Peyer's patch (tissue), 4 donors: ENCODE measurements around the gene NEXMIF. TPM values are rescaled to one million over a fixed set of nuclear protein-coding genes. Genes with fewer than 3 reads are reported as not detected.
"Not testable (repeated sequence)": the region's sequence is repeated elsewhere in the genome, so short reads cannot be mapped to it uniquely, and the experiment has no call there.

Experiments used
- DNase-seq, 3 donors: peaks; one replicate each; pipeline ENCODE4 v3.0.0-alpha.2; 2017 to 2019
- H3K27ac ChIP-seq, 4 donors: fragments of 200-600 bp; sonication (generic); one replicate each; pipeline ENCODE4 v1.5.1; 2016 to 2019
- H3K27me3 ChIP-seq, 2 donors: fragments of 200-600 bp; sonication (generic); one replicate each; pipeline ENCODE4 v1.5.1; 2019
- H3K36me3 ChIP-seq, 3 donors: fragments of 200-600 bp; sonication (generic); one replicate each; pipeline ENCODE4 v1.5.1; 2016 to 2019
- H3K4me1 ChIP-seq, 4 donors: fragments of 200-600 bp; sonication (generic); one replicate each; pipeline ENCODE4 v1.5.1; 2016 to 2019
- H3K4me3 ChIP-seq, 4 donors: fragments of 200-600 bp; sonication (generic); 1 replicate in 3 of 4; 2 replicates in 1 of 4; pipeline ENCODE4 v1.5.1; 2016 to 2019; ENCODE audit warnings: mild to moderate bottlenecking in 1 of 4
- H3K9me3 ChIP-seq, 4 donors: fragments of 200-600 bp; sonication (generic); one replicate each; pipeline ENCODE4 v1.5.1; 2016 to 2019; ENCODE audit warnings: mild to moderate bottlenecking in 1 of 4
- POLR2A ChIP-seq, 2 donors: fragments of 450-650 bp; IDR thresholded peaks; one replicate each; pipeline ENCODE4 v1.5.1; 2017; ENCODE audit warnings: antibody characterized with exemption in 2 of 2, mild to moderate bottlenecking in 2 of 2, moderate library complexity in 2 of 2
- total RNA-seq, 4 donors: library from RNA; depleted of rRNA; stranded (reverse); fragments of >200 nt; gene quantifications; one replicate each; pipeline ENCODE4 v1.1.0, GENCODE V29; 2016
- TF ChIP-seq, protein P1 (sequence below), 6 experiments: fragments of 450-650 bp in 4 of 6; fragments of 200-600 bp in 2 of 6; sonication (generic) in 1 of 6; IDR thresholded peaks; one replicate each; pipeline ENCODE4 v1.5.1; 2017 to 2019; ENCODE audit warnings: antibody characterized with exemption in 6 of 6, mild to moderate bottlenecking in 3 of 6, moderate library complexity in 1 of 6

NEXMIF gene
- total RNA-seq, 4 donors from 2014 or later = 0.38 to 0.83 (median 0.40) TPM; not detected in 1

DNA sequence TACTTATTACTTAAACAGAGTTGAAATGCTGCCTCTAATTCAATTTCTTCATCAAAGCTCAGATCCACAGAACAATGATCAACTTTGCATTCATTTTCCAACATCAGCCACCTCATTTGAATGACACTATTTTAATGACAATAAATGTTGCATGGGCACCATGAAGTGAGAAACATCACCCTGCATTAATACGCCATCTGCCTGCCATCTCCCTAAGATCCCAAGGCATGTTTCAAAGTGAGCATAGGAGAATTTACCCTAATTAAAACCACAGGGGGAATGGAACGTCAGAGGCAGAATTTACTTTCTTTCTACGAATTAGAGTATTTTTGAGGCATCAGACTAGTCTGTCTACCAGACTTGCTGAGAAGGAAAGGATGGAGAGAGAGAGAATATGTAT, 32.7 kb downstream of the NEXMIF start:
- H3K27ac ChIP-seq = no peak overlapping the region
- no peak overlapping the region for H3K4me3 ChIP-seq
- no peak for TF ChIP-seq POLR2A (IDR thresholded peaks at IDR 0.05)
- TF ChIP-seq, protein P1, sequence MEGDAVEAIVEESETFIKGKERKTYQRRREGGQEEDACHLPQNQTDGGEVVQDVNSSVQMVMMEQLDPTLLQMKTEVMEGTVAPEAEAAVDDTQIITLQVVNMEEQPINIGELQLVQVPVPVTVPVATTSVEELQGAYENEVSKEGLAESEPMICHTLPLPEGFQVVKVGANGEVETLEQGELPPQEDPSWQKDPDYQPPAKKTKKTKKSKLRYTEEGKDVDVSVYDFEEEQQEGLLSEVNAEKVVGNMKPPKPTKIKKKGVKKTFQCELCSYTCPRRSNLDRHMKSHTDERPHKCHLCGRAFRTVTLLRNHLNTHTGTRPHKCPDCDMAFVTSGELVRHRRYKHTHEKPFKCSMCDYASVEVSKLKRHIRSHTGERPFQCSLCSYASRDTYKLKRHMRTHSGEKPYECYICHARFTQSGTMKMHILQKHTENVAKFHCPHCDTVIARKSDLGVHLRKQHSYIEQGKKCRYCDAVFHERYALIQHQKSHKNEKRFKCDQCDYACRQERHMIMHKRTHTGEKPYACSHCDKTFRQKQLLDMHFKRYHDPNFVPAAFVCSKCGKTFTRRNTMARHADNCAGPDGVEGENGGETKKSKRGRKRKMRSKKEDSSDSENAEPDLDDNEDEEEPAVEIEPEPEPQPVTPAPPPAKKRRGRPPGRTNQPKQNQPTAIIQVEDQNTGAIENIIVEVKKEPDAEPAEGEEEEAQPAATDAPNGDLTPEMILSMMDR (IDR thresholded peaks at IDR 0.05) = no peak
- no peak for DNase-seq
- H3K36me3 ChIP-seq = no peaks in the 10 kb centered on the region
- no peaks in the 10 kb centered on the region for H3K4me1 ChIP-seq
- no peaks in the 10 kb centered on the region for H3K27me3 ChIP-seq
- H3K9me3 ChIP-seq = no peaks in the 10 kb centered on the region

DNA sequence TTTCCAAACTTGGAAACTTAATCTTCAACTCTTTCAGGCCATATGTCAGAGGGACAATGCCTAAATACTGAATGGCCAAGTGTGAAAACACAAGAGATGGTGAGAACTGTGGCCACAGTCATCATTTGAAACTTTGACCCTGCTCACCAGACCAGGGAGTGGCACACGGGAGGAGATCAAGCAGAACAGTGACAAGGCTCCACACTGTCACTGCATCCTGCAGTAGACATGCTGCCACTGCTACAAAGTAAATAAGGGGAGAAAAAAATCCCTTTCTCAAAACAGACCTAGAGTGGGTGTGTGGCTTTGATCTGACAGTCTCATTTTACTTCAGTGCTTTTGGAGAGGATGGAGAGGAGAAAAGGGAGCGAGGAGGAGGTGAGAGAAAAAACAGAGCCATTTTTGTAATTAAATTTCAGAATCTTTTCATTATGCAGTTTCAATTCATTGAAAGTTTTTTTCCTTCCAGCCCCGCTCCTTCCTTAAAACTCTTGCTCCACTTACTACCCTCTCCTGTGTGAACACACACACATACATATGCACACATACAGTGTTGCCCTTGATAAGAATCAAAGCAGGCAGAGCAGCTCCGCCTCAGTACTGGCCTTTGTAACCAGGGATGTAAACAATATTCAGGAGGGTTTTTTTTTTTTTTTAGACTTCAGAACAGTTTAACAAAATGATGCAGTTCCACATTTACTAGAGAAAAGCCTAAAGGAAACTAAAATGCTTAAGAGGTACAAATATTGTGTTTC, 34.4 kb downstream of the NEXMIF start:
- no peak for DNase-seq
- H3K9me3 ChIP-seq = no peaks in the 10 kb centered on the region

DNA sequence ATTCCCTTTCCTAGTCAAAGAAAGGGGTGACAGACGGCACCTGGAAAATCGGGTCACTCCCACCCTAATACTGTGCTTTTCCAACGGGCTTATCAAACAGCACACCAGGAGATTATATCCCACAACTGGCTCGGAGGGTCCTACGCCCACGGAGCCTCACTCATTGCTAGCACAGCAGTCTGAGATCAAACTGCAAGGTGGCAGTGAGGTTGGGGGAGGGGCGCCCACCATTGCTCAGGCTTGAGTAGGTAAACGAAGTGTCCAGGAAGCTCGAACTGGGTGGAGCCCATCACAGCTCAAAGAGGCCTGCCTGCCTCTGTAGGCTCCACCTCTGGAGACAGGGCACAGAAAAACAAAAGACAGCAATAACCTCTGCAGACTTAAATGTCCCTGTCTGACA, 42.9 kb downstream of the NEXMIF start:
- not testable (repeated sequence) for DNase-seq

More for the DNA sequence above, 34.4 kb downstream of the NEXMIF start:
- Histone ChIP-seq H3K27me3 (no peaks in the 10 kb centered on the region), H3K4me1 (no peaks in the 10 kb centered on the region), H3K27ac (no peak overlapping the region), H3K4me3 (no peak overlapping the region), H3K36me3 (no peaks in the 10 kb centered on the region)
- TF ChIP-seq POLR2A (IDR thresholded peaks at IDR 0.05) = no peak
- TF ChIP-seq, protein P1 (IDR thresholded peaks at IDR 0.05) = no peak

DNA sequence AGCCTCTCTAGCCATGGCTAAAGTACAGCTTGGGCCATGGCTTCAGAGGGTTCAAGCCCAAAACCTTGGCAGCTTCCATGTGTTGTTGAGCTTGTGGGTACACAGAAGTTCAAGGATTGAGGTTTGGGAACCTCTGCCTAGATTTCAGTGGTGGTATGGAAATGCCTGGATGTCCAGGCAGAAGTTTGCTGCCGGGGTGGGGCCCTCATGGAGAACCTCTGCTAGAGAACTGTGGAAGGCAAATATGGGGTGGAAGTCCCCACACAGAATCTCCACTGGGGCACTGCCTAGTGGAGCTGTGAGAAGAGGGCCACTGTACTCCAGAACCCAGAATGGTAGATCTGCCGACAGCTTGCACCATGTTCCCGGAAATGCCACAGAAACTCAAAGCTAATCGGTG, 59.5 kb downstream of the NEXMIF start:
- Histone ChIP-seq H3K36me3 (no peaks in the 10 kb centered on the region), H3K4me3 (no peak overlapping the region), H3K27me3 (no peaks in the 10 kb centered on the region), H3K4me1 (no peaks in the 10 kb centered on the region), H3K9me3 (peaks cover 0 to 11% (median 0%) of the 10 kb centered on the region in 4 donors), H3K27ac (no peak overlapping the region)
- TF ChIP-seq POLR2A (IDR thresholded peaks at IDR 0.05) = no peak
- TF ChIP-seq, protein P1 (IDR thresholded peaks at IDR 0.05) = no peak
- DNase-seq = no peak

More for the DNA sequence above, 42.9 kb downstream of the NEXMIF start:
- not testable (repeated sequence) for H3K9me3 ChIP-seq, H3K4me1 ChIP-seq, H3K27me3 ChIP-seq, H3K4me3 ChIP-seq, H3K27ac ChIP-seq, H3K36me3 ChIP-seq

DNA sequence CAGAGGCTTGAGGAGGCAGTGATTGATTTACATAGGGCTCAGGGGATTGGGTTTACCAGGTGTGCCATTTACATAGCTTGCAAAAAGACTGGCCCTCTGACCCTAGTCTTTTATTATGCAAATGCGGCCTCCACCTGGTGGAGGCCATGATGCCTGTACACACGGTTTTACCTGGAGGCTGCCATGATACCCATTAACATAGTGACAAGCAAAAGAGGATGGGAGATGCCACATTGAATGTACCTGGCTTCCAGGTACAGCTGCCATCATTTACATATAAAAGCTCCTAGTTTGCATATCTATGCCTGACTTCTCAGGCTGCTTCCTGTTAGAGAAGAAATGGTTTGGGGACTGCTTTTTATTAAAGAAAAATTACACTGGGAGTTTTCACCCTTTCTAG, 72.0 kb downstream of the NEXMIF start:
- Histone ChIP-seq H3K9me3 (peaks cover 0 to 17% (median 0%) of the 10 kb centered on the region in 4 donors), H3K4me3 (no peak overlapping the region), H3K27me3 (no peaks in the 10 kb centered on the region), H3K27ac (no peak overlapping the region), H3K4me1 (no peaks in the 10 kb centered on the region), H3K36me3 (no peaks in the 10 kb centered on the region)
- TF ChIP-seq POLR2A (IDR thresholded peaks at IDR 0.05) = no peak
- TF ChIP-seq, protein P1 (IDR thresholded peaks at IDR 0.05) = no peak
- no peak for DNase-seq

DNA sequence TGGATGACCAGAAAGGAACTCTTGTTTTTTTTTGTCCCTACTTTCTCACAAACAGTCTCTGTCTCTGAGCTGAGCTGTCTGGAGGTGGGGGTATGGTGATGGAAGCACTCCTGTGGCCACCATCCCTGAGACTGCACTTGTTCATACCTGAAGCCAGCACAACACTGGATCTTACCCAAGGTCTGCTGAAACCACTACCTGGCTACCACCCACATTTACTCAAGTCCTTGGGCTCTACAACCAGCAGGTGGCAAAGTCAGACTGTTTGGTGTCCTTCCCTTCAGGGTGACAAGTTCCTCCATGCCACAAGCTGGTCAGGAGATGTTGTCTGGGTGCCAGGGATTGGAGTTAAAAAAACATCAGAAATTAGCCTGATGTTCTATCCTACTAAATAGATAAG, 89.7 kb downstream of the NEXMIF start:
- Histone ChIP-seq H3K4me1 (no peaks in the 10 kb centered on the region), H3K36me3 (no peaks in the 10 kb centered on the region), H3K4me3 (no peak overlapping the region), H3K9me3 (no peaks in the 10 kb centered on the region), H3K27ac (no peak overlapping the region), H3K27me3 (no peaks in the 10 kb centered on the region)
- DNase-seq = no peak
- TF ChIP-seq, protein P1 (IDR thresholded peaks at IDR 0.05) = no peak
- TF ChIP-seq POLR2A (IDR thresholded peaks at IDR 0.05) = no peak

DNA sequence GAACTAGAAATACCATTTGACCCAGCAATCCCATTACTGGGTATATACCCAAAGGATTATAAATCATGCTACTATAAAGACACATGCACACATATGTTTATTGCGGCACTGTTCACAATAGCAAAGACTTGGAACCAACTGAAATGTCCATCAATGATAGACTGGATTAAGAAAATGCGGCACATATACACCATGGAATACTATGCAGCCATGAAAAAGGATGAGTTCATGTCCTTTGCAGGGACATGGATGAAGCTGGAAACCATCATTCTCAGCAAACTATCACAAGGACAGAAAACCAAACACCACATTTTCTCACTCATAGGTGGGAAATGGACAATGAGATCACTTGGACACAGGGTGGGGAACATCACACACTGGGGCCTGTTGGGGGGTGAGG, 105.5 kb downstream of the NEXMIF start:
- H3K9me3 ChIP-seq, H3K27me3 ChIP-seq, H3K36me3 ChIP-seq, H3K4me1 ChIP-seq, H3K4me3 ChIP-seq, H3K27ac ChIP-seq, DNase-seq: not testable (repeated sequence)
